OCI-LY3 (cell line): ENCODE measurements around the gene SLC22A15.

Experiments
- H2AFZ ChIP-seq: fragments of 200-600, 300-600 bp; shearing (Covaris generic); 2 replicates; pipeline ENCODE4 v1.6.0; 2014; ENCODE audit warnings: antibody characterized with exemption, low read depth, low read length
- H3K27ac ChIP-seq: fragments of 200-600, 300-600 bp; sonication (generic); 2 replicates; pipeline ENCODE4 v1.5.1; 2014; ENCODE audit warnings: mild to moderate bottlenecking, low read length, moderate library complexity, mixed read lengths
- H3K27me3 ChIP-seq: fragments of 200-600, 300-600 bp; sonication (generic); 2 replicates; pipeline ENCODE4 v1.6.1; 2014; ENCODE audit warnings: low read depth, low read length, mixed read lengths
- H3K36me3 ChIP-seq: fragments of 200-600, 300-600 bp; sonication (generic); replicated peaks from 2 replicates; pipeline ENCODE3; 2014; ENCODE audit warnings: low read depth, low read length, mixed read lengths
- H3K4me1 ChIP-seq: fragments of 300-600, 200-600 bp; sonication (generic); 2 replicates; pipeline ENCODE4 v1.6.1; 2014; ENCODE audit warnings: low read length, mixed read lengths
- H3K4me2 ChIP-seq: fragments of 200-600, 300-600 bp; sonication (generic); 2 replicates; pipeline ENCODE4 v1.6.1; 2014; ENCODE audit warnings: low read length, mixed read lengths
- H3K4me3 ChIP-seq: fragments of 300-600, 200-600 bp; sonication (generic); 2 replicates; pipeline ENCODE4 v1.5.1; 2014; ENCODE audit warnings: antibody characterized with exemption, mild to moderate bottlenecking, low read length, moderate library complexity
- H3K79me2 ChIP-seq: fragments of 300-600, 200-600 bp; shearing (Covaris generic); 2 replicates; pipeline ENCODE4 v1.6.1; 2014; ENCODE audit warnings: mild to moderate bottlenecking, low read length, mixed read lengths
- H3K9ac ChIP-seq: fragments of 300-600, 200-600 bp; shearing (Covaris generic); 2 replicates; pipeline ENCODE4 v1.6.0; 2014; ENCODE audit warnings: mild to moderate bottlenecking, low read length, moderate library complexity
- H3K9me3 ChIP-seq: fragments of 200-600, 300-600 bp; shearing (Covaris generic); 2 replicates; pipeline ENCODE4 v1.6.1; 2014; ENCODE audit warnings: low read length, mixed read lengths; ENCODE audit not compliant: insufficient read depth
- H4K20me1 ChIP-seq: fragments of 200-600, 300-600 bp; sonication (generic); 2 replicates; pipeline ENCODE4 v1.6.1; 2016; ENCODE audit warnings: low read length, mixed read lengths; ENCODE audit not compliant: insufficient read depth
- EZH2phosphoT487 ChIP-seq: fragments of 200-600 bp; shearing (Covaris generic); IDR thresholded peaks from 2 replicates; pipeline ENCODE4 v1.6.1; 2018; ENCODE audit warnings: antibody characterized with exemption, mixed run types, low read depth
- TF ChIP-seq, protein P1 (sequence below): fragments of 200-600, 300-600 bp; sonication (generic); IDR thresholded peaks from 2 replicates; pipeline ENCODE4 v1.5.1; 2014; ENCODE audit warnings: antibody characterized with exemption, low read length, low read depth

Gene SLC22A15

DNA sequence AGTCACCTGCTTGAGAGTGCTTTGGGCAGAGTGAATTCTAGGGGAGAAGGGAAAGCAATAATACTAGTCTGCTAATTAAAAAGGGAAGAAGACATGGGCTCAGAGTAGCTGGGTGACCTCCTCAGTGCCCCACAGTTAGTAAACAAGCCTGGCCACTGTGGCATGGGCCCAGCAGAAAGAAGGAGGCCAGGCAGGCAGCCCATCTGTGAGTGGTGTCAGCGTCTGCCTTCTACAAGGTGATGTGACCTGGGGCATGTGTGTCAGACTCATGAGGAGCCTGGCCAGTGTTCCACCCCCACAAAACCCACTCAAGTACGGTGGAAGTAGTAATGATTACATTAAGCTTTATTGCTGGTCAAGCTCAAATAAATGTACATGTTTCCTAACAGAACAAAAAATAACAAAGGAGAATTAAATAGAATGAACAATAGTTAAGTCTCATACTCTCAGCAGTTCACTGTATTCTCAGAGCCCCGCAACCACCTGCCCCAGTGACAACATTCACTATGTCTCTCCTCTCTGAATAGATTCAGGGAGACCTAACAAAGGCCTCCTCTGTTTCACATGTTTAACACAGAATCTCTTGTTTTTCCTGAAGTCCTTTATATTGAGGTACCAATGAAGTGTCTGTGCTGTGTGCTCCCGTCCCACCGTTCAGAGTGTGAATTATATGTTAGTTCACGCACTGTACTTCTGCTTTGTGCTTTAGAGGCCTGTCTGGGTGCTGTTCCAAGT, 32.5 kb downstream of the SLC22A15 start:
- Histone ChIP-seq H3K27ac (no peak overlapping the region), H3K4me1 (no peaks in the 10 kb centered on the region), H3K9ac (no peak overlapping the region), H3K79me2 (no peaks in the 10 kb centered on the region), H3K4me3 (no peak overlapping the region), H3K4me2 (no peak overlapping the region), H3K36me3 (no peaks in the 10 kb centered on the region), H3K9me3 (no peaks in the 10 kb centered on the region), H3K27me3 (no peaks in the 10 kb centered on the region), H2AFZ (no peak overlapping the region), H4K20me1 (no peaks in the 10 kb centered on the region)
- no peak for TF ChIP-seq EZH2phosphoT487
- TF ChIP-seq, protein P1, sequence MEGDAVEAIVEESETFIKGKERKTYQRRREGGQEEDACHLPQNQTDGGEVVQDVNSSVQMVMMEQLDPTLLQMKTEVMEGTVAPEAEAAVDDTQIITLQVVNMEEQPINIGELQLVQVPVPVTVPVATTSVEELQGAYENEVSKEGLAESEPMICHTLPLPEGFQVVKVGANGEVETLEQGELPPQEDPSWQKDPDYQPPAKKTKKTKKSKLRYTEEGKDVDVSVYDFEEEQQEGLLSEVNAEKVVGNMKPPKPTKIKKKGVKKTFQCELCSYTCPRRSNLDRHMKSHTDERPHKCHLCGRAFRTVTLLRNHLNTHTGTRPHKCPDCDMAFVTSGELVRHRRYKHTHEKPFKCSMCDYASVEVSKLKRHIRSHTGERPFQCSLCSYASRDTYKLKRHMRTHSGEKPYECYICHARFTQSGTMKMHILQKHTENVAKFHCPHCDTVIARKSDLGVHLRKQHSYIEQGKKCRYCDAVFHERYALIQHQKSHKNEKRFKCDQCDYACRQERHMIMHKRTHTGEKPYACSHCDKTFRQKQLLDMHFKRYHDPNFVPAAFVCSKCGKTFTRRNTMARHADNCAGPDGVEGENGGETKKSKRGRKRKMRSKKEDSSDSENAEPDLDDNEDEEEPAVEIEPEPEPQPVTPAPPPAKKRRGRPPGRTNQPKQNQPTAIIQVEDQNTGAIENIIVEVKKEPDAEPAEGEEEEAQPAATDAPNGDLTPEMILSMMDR: no peak

GRCh38 chr1:116012716-116013115, 36.4 kb downstream of the SLC22A15 start:
- no peak overlapping the region for H3K9ac ChIP-seq
- no peak overlapping the region for H3K27ac ChIP-seq
- H3K4me3 ChIP-seq: no peak overlapping the region
- no peaks in the 10 kb centered on the region for H3K36me3 ChIP-seq
- no peaks in the 10 kb centered on the region for H3K9me3 ChIP-seq
- H3K79me2 ChIP-seq: no peaks in the 10 kb centered on the region
- H3K27me3 ChIP-seq: no peaks in the 10 kb centered on the region
- H3K4me1 ChIP-seq: no peaks in the 10 kb centered on the region
- no peak overlapping the region for H2AFZ ChIP-seq
- no peak for TF ChIP-seq EZH2phosphoT487
- TF ChIP-seq, protein P1: no peak
- H3K4me2 ChIP-seq: no peak overlapping the region
- no peaks in the 10 kb centered on the region for H4K20me1 ChIP-seq

- H3K27ac ChIP-seq: no peak overlapping the region
- no peaks in the 10 kb centered on the region for H3K36me3 ChIP-seq
- H2AFZ ChIP-seq: no peak overlapping the region
- no peaks in the 10 kb centered on the region for H3K9me3 ChIP-seq
- no peak overlapping the region for H3K4me3 ChIP-seq
- no peaks in the 10 kb centered on the region for H3K79me2 ChIP-seq
- H4K20me1 ChIP-seq: no peaks in the 10 kb centered on the region
- H3K4me1 ChIP-seq: no peaks in the 10 kb centered on the region
- no peaks in the 10 kb centered on the region for H3K27me3 ChIP-seq
- H3K4me2 ChIP-seq: no peak overlapping the region
- TF ChIP-seq EZH2phosphoT487: no peak
- TF ChIP-seq, protein P1: no peak
- no peak overlapping the region for H3K9ac ChIP-seq
Observed at GRCh38 chr1:116015679-116016078, 39.4 kb downstream of the SLC22A15 start.

DNA sequence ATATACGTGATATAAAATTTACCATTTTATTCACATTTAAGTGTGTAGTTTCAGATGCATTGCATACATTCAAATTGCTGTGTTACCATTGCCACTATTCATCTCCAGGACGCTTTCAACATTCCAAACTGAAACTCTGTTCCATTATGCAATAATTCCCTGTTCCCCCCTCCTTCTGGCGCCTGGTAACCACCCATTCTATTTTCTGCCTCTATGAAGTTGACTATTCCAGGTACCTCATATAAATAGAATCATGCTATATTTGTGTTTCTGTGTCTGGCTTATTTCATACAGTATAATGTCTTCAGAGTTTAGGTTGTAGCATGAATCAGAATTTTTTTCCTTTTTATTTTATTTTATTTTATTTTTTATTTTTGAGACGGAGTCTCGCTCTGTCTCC, 41.7 kb downstream of the SLC22A15 start:
- no peak overlapping the region for H3K4me3 ChIP-seq
- H3K9me3 ChIP-seq: no peaks in the 10 kb centered on the region
- no peaks in the 10 kb centered on the region for H3K79me2 ChIP-seq
- H2AFZ ChIP-seq: no peak overlapping the region
- no peaks in the 10 kb centered on the region for H3K27me3 ChIP-seq
- no peaks in the 10 kb centered on the region for H3K36me3 ChIP-seq
- H4K20me1 ChIP-seq: no peaks in the 10 kb centered on the region
- H3K4me2 ChIP-seq: no peak overlapping the region
- TF ChIP-seq EZH2phosphoT487: no peak
- TF ChIP-seq, protein P1: no peak
- H3K4me1 ChIP-seq: peaks cover 4% of the 10 kb centered on the region
- no peak overlapping the region for H3K9ac ChIP-seq
- no peak overlapping the region for H3K27ac ChIP-seq
